Type B pancreatic cell (in vitro differentiated cells): Measurements from ENCODE around the gene MPEG1. TPM values are rescaled to one million over a fixed set of nuclear protein-coding genes. Genes with fewer than 3 reads are reported as not detected.

Experiments used
- DNase-seq: peaks from one replicate; pipeline ENCODE4 v3.0.0; 2021; ENCODE audit warnings: mixed read lengths; ENCODE audit not compliant: unreplicated experiment; ENCODE audit errors: extremely low spot score
- H3K27ac Mint-ChIP-seq: 2 replicates; pipeline ENCODE4 v1.8.0; 2021; ENCODE audit warnings: mild to moderate bottlenecking, mixed read lengths
- H3K27me3 Mint-ChIP-seq: 2 replicates; pipeline ENCODE4 v1.8.0; 2021; ENCODE audit warnings: mixed read lengths
- H3K36me3 Mint-ChIP-seq: 2 replicates; pipeline ENCODE4 v1.8.0; 2021; ENCODE audit warnings: mixed read lengths
- H3K4me1 Mint-ChIP-seq: one replicate; pipeline ENCODE4 v1.8.0; 2021; ENCODE audit warnings: mixed read lengths; ENCODE audit not compliant: unreplicated experiment
- H3K4me3 Mint-ChIP-seq: 2 replicates; pipeline ENCODE4 v1.8.0; 2021; ENCODE audit warnings: mild to moderate bottlenecking, mixed read lengths
- H3K9me3 Mint-ChIP-seq: 2 replicates; pipeline ENCODE4 v1.8.0; 2021; ENCODE audit warnings: mixed read lengths
- total RNA-seq: library from RNA; stranded (reverse); gene quantifications from 2 replicates; pipeline ENCODE4 v1.2.1, GENCODE V29; 2021; ENCODE audit warnings: low replicate concordance
- TF ChIP-seq, protein P1 (sequence below): fragments of 200-600 bp; sonication (generic); conservative IDR thresholded peaks from 2 replicates; pipeline ENCODE4 v1.5.0; 2021; ENCODE audit warnings: antibody characterized with exemption, mild to moderate bottlenecking

MPEG1 gene
- total RNA-seq, 1 donor from 2014 or later = not detected

GRCh38 chr11:59216641-59217564 lies 4.2 kb upstream of the MPEG1 start:
- Mint-ChIP-seq H3K4me1 (peaks cover 4% of the 10 kb centered on the region), H3K9me3 (no peaks in the 10 kb centered on the region), H3K36me3 (no peaks in the 10 kb centered on the region), H3K4me3 (no peak overlapping the region), H3K27me3 (peaks cover 3% of the 10 kb centered on the region), H3K27ac (no peak overlapping the region)
- no peak for DNase-seq
- TF ChIP-seq, protein P1, sequence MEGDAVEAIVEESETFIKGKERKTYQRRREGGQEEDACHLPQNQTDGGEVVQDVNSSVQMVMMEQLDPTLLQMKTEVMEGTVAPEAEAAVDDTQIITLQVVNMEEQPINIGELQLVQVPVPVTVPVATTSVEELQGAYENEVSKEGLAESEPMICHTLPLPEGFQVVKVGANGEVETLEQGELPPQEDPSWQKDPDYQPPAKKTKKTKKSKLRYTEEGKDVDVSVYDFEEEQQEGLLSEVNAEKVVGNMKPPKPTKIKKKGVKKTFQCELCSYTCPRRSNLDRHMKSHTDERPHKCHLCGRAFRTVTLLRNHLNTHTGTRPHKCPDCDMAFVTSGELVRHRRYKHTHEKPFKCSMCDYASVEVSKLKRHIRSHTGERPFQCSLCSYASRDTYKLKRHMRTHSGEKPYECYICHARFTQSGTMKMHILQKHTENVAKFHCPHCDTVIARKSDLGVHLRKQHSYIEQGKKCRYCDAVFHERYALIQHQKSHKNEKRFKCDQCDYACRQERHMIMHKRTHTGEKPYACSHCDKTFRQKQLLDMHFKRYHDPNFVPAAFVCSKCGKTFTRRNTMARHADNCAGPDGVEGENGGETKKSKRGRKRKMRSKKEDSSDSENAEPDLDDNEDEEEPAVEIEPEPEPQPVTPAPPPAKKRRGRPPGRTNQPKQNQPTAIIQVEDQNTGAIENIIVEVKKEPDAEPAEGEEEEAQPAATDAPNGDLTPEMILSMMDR = no peak

DNA sequence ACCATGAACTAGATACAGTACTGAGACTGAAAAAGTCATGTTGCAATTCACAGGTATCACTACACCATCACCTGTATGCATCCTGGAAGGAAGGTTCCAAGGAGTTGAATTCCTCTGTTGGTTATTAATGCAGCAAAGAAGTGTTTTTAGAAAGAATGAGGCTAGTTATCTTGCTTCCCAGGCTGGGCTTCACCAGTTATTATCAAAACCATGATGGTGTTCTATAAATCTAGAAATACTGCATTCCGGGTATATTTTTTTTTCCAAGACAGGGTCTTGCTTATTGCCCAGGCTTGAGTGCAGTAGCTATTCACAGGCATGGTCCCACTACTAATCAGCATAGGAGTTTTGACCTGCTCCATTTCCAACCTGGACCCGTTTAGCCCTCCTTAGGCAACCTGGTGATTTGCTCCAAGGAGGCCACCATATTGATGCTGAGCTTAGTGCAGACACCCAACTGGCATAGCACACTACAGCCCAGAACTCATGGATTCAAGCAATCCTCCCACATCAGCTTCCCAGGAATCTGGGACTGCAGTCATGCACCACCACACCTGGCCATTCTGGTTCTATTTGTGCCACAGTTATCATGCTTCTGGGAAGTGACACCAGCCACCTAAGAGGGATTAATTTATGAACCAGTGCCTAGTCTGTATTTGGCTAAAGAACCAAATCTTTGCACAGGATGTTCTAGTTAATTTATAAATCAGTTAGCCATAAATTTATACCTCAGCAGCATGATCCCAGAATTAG lies 1.6 kb upstream of the MPEG1 start:
- Mint-ChIP-seq H3K9me3 (no peaks in the 10 kb centered on the region), H3K27ac (no peak overlapping the region), H3K4me3 (no peak overlapping the region), H3K4me1 (peaks cover 4% of the 10 kb centered on the region), H3K36me3 (no peaks in the 10 kb centered on the region), H3K27me3 (peaks cover 3% of the 10 kb centered on the region)
- no peak for DNase-seq
- TF ChIP-seq, protein P1 = no peak

DNA sequence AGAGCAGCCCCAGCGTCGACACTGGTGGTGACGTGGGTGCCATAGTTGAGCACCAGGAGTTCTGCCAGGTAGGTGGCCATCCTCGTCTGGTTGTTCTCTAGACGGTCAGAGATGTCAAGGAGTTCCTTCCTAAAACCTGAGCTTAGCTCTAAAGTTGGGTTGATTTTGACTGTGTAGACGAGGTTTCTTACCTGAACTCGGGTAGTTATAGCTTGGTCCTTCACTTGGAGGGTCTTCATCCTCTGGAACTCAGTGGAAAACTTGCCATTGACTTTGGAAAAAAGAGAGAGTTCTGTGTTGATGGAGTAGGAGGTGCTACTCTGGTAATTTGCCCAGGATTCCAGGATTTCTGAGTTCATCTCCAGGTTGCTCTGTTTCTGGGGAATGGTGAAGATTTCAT lies 505 bp downstream of the MPEG1 start:
- H3K4me1 Mint-ChIP-seq = peaks cover 7% of the 10 kb centered on the region
- TF ChIP-seq, protein P1 = no peak
- no peak overlapping the region for H3K4me3 Mint-ChIP-seq
- H3K36me3 Mint-ChIP-seq = no peaks in the 10 kb centered on the region
- H3K9me3 Mint-ChIP-seq = no peaks in the 10 kb centered on the region
- no peaks in the 10 kb centered on the region for H3K27me3 Mint-ChIP-seq
- no peak for DNase-seq
- H3K27ac Mint-ChIP-seq = no peak overlapping the region

GRCh38 chr11:59208956-59209355 lies 3.8 kb downstream of the MPEG1 start:
- Mint-ChIP-seq H3K4me1 (peaks cover 9% of the 10 kb centered on the region), H3K36me3 (peaks cover 9% of the 10 kb centered on the region), H3K27me3 (no peaks in the 10 kb centered on the region), H3K27ac (no peak overlapping the region), H3K9me3 (no peaks in the 10 kb centered on the region), H3K4me3 (no peak overlapping the region)
- TF ChIP-seq, protein P1 = no peak
- DNase-seq = no peak

DNA sequence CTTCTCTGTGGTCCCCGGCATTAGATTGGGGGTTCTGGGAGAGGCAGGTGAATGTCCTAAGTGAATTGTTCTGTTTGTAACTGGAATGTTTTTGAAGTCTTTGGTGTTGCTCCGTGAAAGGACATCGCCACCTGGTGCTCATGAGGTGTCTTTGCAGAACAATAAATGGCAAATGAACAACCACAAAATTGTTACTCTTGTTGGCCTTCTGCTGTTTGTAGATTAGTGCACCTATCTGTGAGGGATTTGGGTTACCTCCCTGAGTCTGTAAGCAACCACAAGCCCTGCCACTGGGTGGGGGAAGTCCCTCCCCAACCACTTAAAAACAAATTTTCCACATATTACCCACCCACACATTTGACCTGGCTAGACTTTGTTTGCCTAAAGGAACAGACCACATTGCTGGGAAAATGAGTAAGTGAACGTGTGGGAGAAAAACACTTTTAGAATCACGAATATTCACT lies 4.7 kb downstream of the MPEG1 start:
- Mint-ChIP-seq H3K27me3 (no peaks in the 10 kb centered on the region), H3K4me1 (peaks cover 9% of the 10 kb centered on the region), H3K9me3 (no peaks in the 10 kb centered on the region), H3K27ac (peak overlapping the region; percentile 16), H3K4me3 (no peak overlapping the region), H3K36me3 (peaks cover 9% of the 10 kb centered on the region)
- no peak for DNase-seq
- TF ChIP-seq, protein P1 = peak; percentile 80
